Stomach smooth muscle (tissue), 2 donors: ENCODE results near the gene IL33.
"Not testable (repeated sequence)": the region's sequence is repeated elsewhere in the genome, so short reads cannot be mapped to it uniquely, and the experiment has no call there.

ENCODE experiments used
- H3K27ac ChIP-seq: one replicate; pipeline ENCODE4 v1.7.0; 2013; ENCODE audit warnings: mild to moderate bottlenecking, low read length, inconsistent platforms
- H3K27me3 ChIP-seq, 2 donors: one replicate each; pipeline ENCODE4 v1.7.0; 2013; ENCODE audit warnings: low read length in 2 of 2; ENCODE audit not compliant: insufficient read depth in 2 of 2, control insufficient read depth in 1 of 2
- H3K36me3 ChIP-seq, 2 donors: one replicate each; pipeline ENCODE4 v1.7.0; 2013; ENCODE audit warnings: low read length in 2 of 2; ENCODE audit not compliant: control insufficient read depth in 2 of 2, insufficient read depth in 2 of 2
- H3K4me1 ChIP-seq: one replicate; pipeline ENCODE4 v1.7.0; 2013; ENCODE audit warnings: low read length; ENCODE audit not compliant: control insufficient read depth, insufficient read depth
- H3K4me3 ChIP-seq, 2 donors: one replicate each; pipeline ENCODE4 v1.7.0; 2013; ENCODE audit warnings: low read length in 2 of 2
- H3K9ac ChIP-seq, 2 donors: one replicate each; pipeline ENCODE4 v1.7.0; 2013; ENCODE audit warnings: low read length in 2 of 2, mild to moderate bottlenecking in 1 of 2
- H3K9me3 ChIP-seq, 2 donors: one replicate each; pipeline ENCODE4 v1.7.0; 2013; ENCODE audit warnings: low read length in 2 of 2; ENCODE audit not compliant: control insufficient read depth in 2 of 2
- donor health status: healthy.
- donor health status: Pancreatic carcinoma.

Gene IL33, protein sequence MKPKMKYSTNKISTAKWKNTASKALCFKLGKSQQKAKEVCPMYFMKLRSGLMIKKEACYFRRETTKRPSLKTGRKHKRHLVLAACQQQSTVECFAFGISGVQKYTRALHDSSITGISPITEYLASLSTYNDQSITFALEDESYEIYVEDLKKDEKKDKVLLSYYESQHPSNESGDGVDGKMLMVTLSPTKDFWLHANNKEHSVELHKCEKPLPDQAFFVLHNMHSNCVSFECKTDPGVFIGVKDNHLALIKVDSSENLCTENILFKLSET

DNA sequence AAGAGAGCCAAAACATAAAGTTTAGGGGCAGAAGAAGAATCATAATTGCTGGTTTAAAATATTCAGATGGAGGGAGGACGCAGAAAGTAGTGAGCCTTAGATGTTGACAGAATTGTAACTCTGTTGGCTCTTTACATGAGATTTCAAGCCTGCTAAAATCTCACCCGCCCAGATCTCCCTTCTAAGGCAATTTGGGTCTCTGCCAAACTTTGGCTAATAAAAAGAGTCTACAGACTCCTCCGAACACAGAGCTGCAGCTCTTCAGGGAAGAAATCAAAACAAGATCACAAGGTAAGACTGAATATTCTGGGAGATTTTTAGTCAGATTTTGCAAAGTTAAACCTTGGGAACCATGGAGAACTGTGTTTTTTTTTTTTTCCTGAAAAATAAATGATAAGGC is at the start of gene IL33:
IL33 (plus strand) TSS at position 246 of the 400 bp plus-strand sequence. CDS start 25,888 bp downstream, outside the sequence.
- no peaks in the 10 kb centered on the region for H3K36me3 ChIP-seq
- H3K4me1 ChIP-seq: peaks cover 3% of the 10 kb centered on the region
- H3K27me3 ChIP-seq: no peaks in the 10 kb centered on the region
- H3K4me3 ChIP-seq: peak within 1 kb of the TSS; percentile 63 to 64
- peak within 1 kb of the TSS in 1 of 2 donors; percentile 50 for H3K9ac ChIP-seq
- peaks cover 0 to 2% of the 10 kb centered on the region in 2 donors for H3K9me3 ChIP-seq
- H3K27ac ChIP-seq: no peak within 1 kb of the TSS

DNA sequence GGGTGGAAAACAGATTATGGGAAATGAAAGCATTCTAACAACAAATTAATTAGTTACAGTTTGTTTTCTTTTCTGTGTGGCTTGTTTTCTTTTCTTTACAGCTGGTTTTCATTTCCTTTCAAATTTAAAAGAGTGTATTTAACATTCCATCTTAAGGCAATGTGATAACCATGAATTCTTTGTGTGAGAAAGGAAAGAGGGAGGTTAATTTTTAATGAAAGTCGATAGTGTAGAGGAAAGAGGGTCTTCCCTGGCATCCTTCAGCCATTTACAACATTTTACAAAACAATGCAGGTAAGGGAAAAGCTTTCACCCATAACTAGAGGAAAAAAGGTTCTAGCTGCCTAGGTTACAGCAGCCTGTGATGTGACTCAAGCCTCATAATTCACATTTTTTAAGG is 43.9 kb upstream of the IL33 start:
- Histone ChIP-seq H3K27ac (no peak overlapping the region), H3K9ac (no peak overlapping the region), H3K4me1 (no peaks in the 10 kb centered on the region), H3K4me3 (no peak overlapping the region), H3K27me3 (no peaks in the 10 kb centered on the region), H3K9me3 (peaks cover 5 to 8% of the 10 kb centered on the region in 2 donors), H3K36me3 (no peaks in the 10 kb centered on the region)

GRCh38 chr9:6173914-6174313 is 41.7 kb upstream of the IL33 start:
- Histone ChIP-seq H3K4me3 (no peak overlapping the region), H3K27ac (no peak overlapping the region), H3K4me1 (no peaks in the 10 kb centered on the region)

GRCh38 chr9:6182549-6183226 is 32.9 kb upstream of the IL33 start:
- H3K4me1 ChIP-seq, H3K9me3 ChIP-seq, H3K36me3 ChIP-seq, H3K27me3 ChIP-seq, H3K27ac ChIP-seq, H3K9ac ChIP-seq, H3K4me3 ChIP-seq: not testable (repeated sequence)

More at GRCh38 chr9:6173914-6174313, 41.7 kb upstream of the IL33 start:
- Histone ChIP-seq H3K36me3 (no peaks in the 10 kb centered on the region), H3K9ac (no peak overlapping the region), H3K9me3 (peaks cover 5 to 11% of the 10 kb centered on the region in 2 donors), H3K27me3 (no peaks in the 10 kb centered on the region)

GRCh38 chr9:6183227-6183551 is 32.4 kb upstream of the IL33 start:
- H3K36me3 ChIP-seq: no peaks in the 10 kb centered on the region
- H3K27me3 ChIP-seq: no peaks in the 10 kb centered on the region

DNA sequence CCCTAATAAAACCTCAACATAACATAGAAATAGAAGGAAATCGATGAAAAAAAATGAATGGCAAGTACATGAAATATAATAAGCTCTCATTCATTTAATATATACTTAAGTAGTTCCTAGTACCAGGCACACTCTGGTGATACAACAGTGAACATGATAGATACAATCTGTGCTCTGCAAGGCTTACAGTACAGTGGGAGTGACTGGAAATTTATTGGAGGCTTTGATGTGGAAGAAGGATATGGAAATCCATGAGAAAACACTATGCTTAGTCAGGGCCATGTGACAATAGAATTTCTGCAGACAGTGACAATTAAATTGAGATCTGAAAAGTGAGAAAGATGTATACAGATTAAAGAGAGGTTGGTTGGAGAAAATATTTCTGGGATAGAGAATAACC is 32.0 kb upstream of the IL33 start:
- no peak overlapping the region for H3K4me3 ChIP-seq
- no peaks in the 10 kb centered on the region for H3K9me3 ChIP-seq
- H3K27me3 ChIP-seq: no peaks in the 10 kb centered on the region
- no peaks in the 10 kb centered on the region for H3K36me3 ChIP-seq
- no peak overlapping the region for H3K27ac ChIP-seq
- peaks cover 5% of the 10 kb centered on the region for H3K4me1 ChIP-seq
- H3K9ac ChIP-seq: no peak overlapping the region

More at GRCh38 chr9:6183227-6183551, 32.4 kb upstream of the IL33 start:
- no peak overlapping the region for H3K9ac ChIP-seq
- H3K4me1 ChIP-seq: peaks cover 5% of the 10 kb centered on the region
- H3K27ac ChIP-seq: no peak overlapping the region
- H3K4me3 ChIP-seq: no peak overlapping the region
- no peaks in the 10 kb centered on the region for H3K9me3 ChIP-seq

DNA sequence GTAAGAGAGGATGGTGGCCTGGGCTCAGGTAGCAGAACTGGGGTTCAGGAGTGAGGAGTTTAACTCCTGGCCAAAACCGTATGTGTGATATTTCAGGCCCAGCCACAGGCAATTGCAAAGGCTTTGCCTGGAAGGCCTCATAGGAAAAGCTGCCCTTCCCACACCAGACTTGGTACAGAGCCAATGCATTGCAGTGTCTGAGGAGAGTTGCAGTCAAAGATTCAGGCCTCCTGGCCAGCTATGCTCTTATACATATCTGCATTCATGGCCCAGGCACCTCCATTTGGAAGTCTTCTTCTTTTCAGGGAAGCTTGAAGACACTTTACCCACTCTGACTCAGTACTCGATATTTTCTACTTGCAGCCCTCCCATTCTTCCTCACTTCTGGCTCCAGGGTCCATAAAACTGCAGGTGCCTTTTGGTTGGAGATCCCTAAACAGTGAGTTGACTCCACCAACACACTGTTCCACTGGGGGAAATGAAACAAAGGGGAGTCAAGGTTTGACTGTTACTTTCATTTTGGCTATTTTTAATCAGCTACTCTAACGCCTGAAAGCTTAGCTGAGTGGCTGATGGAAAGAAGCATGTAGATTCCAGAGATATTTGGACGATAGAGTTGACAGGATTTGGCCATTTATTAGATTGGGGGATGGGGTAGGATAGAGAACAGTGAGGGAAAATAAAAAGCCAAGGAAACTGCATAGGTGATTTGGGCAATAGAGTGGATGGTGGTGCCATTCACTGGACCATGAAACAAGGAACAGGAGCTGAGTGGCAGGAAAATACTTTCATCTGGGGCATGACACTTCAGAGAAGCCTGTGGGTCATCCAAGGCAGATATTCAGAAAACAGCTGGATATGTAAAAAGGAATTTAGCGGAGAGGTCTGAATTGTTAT is 30.6 kb upstream of the IL33 start:
- Histone ChIP-seq H3K4me3 (peak overlapping the region in 1 of 2 donors; percentile 15), H3K9me3 (no peaks in the 10 kb centered on the region), H3K36me3 (no peaks in the 10 kb centered on the region), H3K9ac (no peak overlapping the region), H3K27ac (no peak overlapping the region), H3K4me1 (peaks cover 5% of the 10 kb centered on the region), H3K27me3 (no peaks in the 10 kb centered on the region)

DNA sequence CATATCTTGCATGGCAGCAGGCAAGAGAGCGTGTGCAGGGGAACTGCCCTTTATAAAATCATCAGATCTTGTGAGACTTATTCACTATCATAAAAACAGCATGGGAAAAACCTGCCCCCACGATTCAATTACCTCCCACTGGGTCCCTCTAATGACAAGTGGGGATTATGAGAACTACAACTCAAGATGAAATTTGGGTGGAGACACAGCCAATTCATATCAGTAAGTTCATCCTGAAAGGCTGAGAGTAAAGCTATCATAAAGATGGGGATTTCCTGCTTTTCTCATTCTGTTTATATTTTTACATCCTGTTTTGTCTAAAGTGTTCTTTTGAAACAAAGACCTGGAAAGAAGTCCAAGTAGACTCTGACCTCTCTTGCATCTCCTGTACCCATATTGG is 28.9 kb upstream of the IL33 start:
- H3K27me3 ChIP-seq: no peaks in the 10 kb centered on the region
- no peaks in the 10 kb centered on the region for H3K9me3 ChIP-seq
- no peak overlapping the region for H3K27ac ChIP-seq
- no peaks in the 10 kb centered on the region for H3K36me3 ChIP-seq
- H3K4me1 ChIP-seq: peaks cover 5% of the 10 kb centered on the region
- no peak overlapping the region for H3K9ac ChIP-seq
- no peak overlapping the region for H3K4me3 ChIP-seq

GRCh38 chr9:6187272-6187671 is 28.3 kb upstream of the IL33 start:
- no peak overlapping the region for H3K4me3 ChIP-seq
- no peaks in the 10 kb centered on the region for H3K9me3 ChIP-seq
- H3K9ac ChIP-seq: no peak overlapping the region
- no peak overlapping the region for H3K27ac ChIP-seq
- no peaks in the 10 kb centered on the region for H3K36me3 ChIP-seq
- H3K27me3 ChIP-seq: no peaks in the 10 kb centered on the region
- peaks cover 5% of the 10 kb centered on the region for H3K4me1 ChIP-seq

GRCh38 chr9:6188466-6188865 is 27.1 kb upstream of the IL33 start:
- Histone ChIP-seq H3K27me3 (no peaks in the 10 kb centered on the region), H3K9ac (no peak overlapping the region), H3K4me3 (no peak overlapping the region), H3K36me3 (no peaks in the 10 kb centered on the region), H3K4me1 (peaks cover 5% of the 10 kb centered on the region), H3K9me3 (no peaks in the 10 kb centered on the region), H3K27ac (no peak overlapping the region)
